Bronchial epithelial cell (primary cell): ENCODE measurements around the gene TNFRSF11A. TPM values are rescaled to one million over a fixed set of nuclear protein-coding genes. Genes with fewer than 3 reads are reported as not detected.

Source experiments
- DNase-seq: peaks from one replicate; pipeline ENCODE4 v3.0.0-alpha.2; 2010; ENCODE audit warnings: low read depth
- FAIRE-seq: peaks from 2 replicates; lab custom pipeline; 2011; peaks lifted over from hg19 to GRCh38; lab: Jason Lieb, UNC
- H3K27me3 ChIP-seq: 2 replicates; pipeline ENCODE4 v1.5.1; 2011; ENCODE audit warnings: low read length; ENCODE audit not compliant: control insufficient read depth, insufficient read depth
- H3K36me3 ChIP-seq: 2 replicates; pipeline ENCODE4 v1.5.1; 2011; ENCODE audit warnings: low read length; ENCODE audit not compliant: control insufficient read depth, insufficient read depth
- H3K4me3 ChIP-seq: 2 replicates; pipeline ENCODE4 v1.5.1; 2011; ENCODE audit warnings: mild to moderate bottlenecking, low read depth, low read length, control low read depth
- CTCF ChIP-seq: IDR thresholded peaks from 2 replicates; pipeline ENCODE4 v1.5.1; 2011; ENCODE audit warnings: mild to moderate bottlenecking, moderate library complexity, low read length, control low read depth, inconsistent platforms; ENCODE audit not compliant: insufficient read depth, severe bottlenecking
- total RNA-seq: library from RNA; depleted of rRNA; stranded (reverse); fragments of >200 nt; gene quantifications from 2 replicates; pipeline ENCODE4 v1.2.1, GENCODE V29; 2014

Gene TNFRSF11A
- total RNA-seq, 1 donor from 2014 or later, result under 0.01 TPM

GRCh38 chr18:62294073-62294472 is 31.0 kb upstream of the TNFRSF11A start:
- DNase-seq (no peak), FAIRE-seq (no peak)
- no peaks in the 10 kb centered on the region for H3K36me3 ChIP-seq
- no peak for TF ChIP-seq CTCF
- no peak overlapping the region for H3K4me3 ChIP-seq
- H3K27me3 ChIP-seq, result no peaks in the 10 kb centered on the region

- peaks cover 3% of the 10 kb centered on the region for H3K36me3 ChIP-seq
- no peaks in the 10 kb centered on the region for H3K27me3 ChIP-seq
- TF ChIP-seq CTCF, result no peak
- no peak for DNase-seq
- FAIRE-seq, result no peak
- H3K4me3 ChIP-seq, result no peak overlapping the region
Measured at GRCh38 chr18:62300359-62300963, 24.6 kb upstream of the TNFRSF11A start.

- peaks cover 3% of the 10 kb centered on the region for H3K36me3 ChIP-seq
- FAIRE-seq, result peak; percentile 23
Measured at GRCh38 chr18:62301322-62301721, 23.8 kb upstream of the TNFRSF11A start.

GRCh38 chr18:62312851-62313250 is 12.3 kb upstream of the TNFRSF11A start:
- Histone ChIP-seq H3K27me3 (no peaks in the 10 kb centered on the region), H3K36me3 (peaks cover 2% of the 10 kb centered on the region), H3K4me3 (no peak overlapping the region)
- TF ChIP-seq CTCF, result no peak
- DNase-seq (no peak), FAIRE-seq (no peak)

More at GRCh38 chr18:62301322-62301721, 23.8 kb upstream of the TNFRSF11A start:
- Histone ChIP-seq H3K27me3 (no peaks in the 10 kb centered on the region), H3K4me3 (no peak overlapping the region)
- no peak for TF ChIP-seq CTCF
- DNase-seq, result no peak

GRCh38 chr18:62318228-62319180 is 6.6 kb upstream of the TNFRSF11A start:
- DNase-seq, result no peak
- FAIRE-seq, result no peak

More at GRCh38 chr18:62318228-62319180, 6.6 kb upstream of the TNFRSF11A start:
- TF ChIP-seq CTCF, result no peak
- no peak overlapping the region for H3K4me3 ChIP-seq
- peaks cover 1% of the 10 kb centered on the region for H3K27me3 ChIP-seq
- H3K36me3 ChIP-seq, result no peaks in the 10 kb centered on the region
